HL-60/S4 (cell line): ENCODE data around the gene OR8G5.
"Not testable (repeated sequence)": the region's sequence is repeated elsewhere in the genome, so short reads cannot be mapped to it uniquely, and the experiment has no call there.

Source experiments
- in situ Hi-C: fragments of 300-500 bp; cut with MboI; formaldehyde crosslinking; loops from 2 replicates; pipeline ENCODE4 v1.14.3; 2022; ENCODE audit warnings: low sequenced_read_pairs

OR8G5 gene, protein sequence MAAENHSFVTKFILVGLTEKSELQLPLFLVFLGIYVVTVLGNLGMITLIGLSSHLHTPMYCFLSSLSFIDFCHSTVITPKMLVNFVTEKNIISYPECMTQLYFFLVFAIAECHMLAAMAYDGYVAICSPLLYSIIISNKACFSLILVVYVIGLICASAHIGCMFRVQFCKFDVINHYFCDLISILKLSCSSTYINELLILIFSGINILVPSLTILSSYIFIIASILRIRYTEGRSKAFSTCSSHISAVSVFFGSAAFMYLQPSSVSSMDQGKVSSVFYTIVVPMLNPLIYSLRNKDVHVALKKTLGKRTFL

DNA sequence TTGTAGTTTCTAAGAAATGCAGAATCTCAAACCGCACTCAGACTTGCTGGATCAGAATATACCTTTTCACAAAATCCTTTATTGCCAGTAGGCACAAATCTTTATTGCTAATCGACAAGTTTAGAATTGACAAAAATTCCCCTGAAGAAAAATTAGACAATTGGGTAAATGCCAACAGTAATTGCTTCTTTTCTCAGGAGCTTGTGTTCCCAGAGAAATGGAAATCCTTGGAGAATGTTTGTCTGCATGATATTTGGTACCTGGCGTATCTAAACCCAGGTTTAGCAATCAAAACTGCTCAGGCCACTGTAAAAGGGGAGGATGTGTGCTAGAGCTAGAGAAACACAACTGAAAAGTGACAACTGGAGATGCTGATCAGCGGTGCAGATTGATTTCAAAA lies at the start of gene OR8G5:
TSS of gene OR8G5 (plus strand) at position 301 of the 400 bp plus-strand sequence. CDS start 8,556 bp downstream, outside the sequence.
- in situ Hi-C loops, result no loop called here

GRCh38 chr11:124207102-124207792 lies 48.9 kb upstream of the OR8G5 start:
- in situ Hi-C loops, result no loop called here

GRCh38 chr11:124209824-124210357 lies 46.3 kb upstream of the OR8G5 start:
- in situ Hi-C loops, result no loop called here

- in situ Hi-C loops, result no loop called here
These were observed 45.8 kb upstream of the OR8G5 start for GRCh38 chr11:124210421-124210820.

DNA sequence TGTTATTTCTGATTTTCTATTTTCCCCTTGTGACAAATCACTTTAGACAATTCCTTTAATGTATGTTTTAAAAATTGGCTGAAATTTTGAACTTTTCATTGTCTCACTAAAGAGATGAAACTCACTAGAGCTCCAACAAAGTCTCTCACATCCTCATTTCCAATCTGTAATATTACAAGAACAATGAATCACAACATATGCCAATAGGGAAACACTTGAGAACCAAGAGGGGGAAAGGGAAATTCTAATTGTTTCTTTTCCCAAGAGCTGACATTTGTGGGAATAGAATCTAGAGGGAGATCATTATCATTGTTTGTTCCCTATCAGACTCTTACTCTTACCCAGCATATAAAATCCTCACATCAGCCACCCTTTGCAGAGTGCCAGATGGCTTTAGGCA lies 44.9 kb upstream of the OR8G5 start:
- in situ Hi-C loops, result no loop called here

GRCh38 chr11:124214027-124214426 lies 42.1 kb upstream of the OR8G5 start:
- in situ Hi-C loops, result no loop called here

- in situ Hi-C loops, result no loop called here
These were observed 37.0 kb upstream of the OR8G5 start for GRCh38 chr11:124219126-124219525.

GRCh38 chr11:124222407-124222806 lies 33.8 kb upstream of the OR8G5 start:
- in situ Hi-C loops, result no loop called here

GRCh38 chr11:124224618-124225423 lies 31.4 kb upstream of the OR8G5 start:
- in situ Hi-C loops, result not testable (repeated sequence)

- in situ Hi-C loops, result no loop called here
These were observed 30.7 kb upstream of the OR8G5 start for GRCh38 chr11:124225471-124225870.

GRCh38 chr11:124233376-124233775 lies 22.8 kb upstream of the OR8G5 start:
- in situ Hi-C loops, result no loop called here

GRCh38 chr11:124238512-124238911 lies 17.7 kb upstream of the OR8G5 start:
- in situ Hi-C loops, result no loop called here

- in situ Hi-C loops, result no loop called here
These were observed 15.4 kb upstream of the OR8G5 start, which contains the start of gene OR8G1 for GRCh38 chr11:124240621-124241397. Gene OR8G1, plus strand, starts transcription at chr11:124241095. Its CDS starts 8,581 bp downstream, at chr11:124249676.

GRCh38 chr11:124249869-124250268 lies 6.3 kb upstream of the OR8G5 start:
- in situ Hi-C loops, result not testable (repeated sequence)

GRCh38 chr11:124265041-124265440 lies 8.9 kb downstream of the OR8G5 start:
- in situ Hi-C loops, result not testable (repeated sequence)

DNA sequence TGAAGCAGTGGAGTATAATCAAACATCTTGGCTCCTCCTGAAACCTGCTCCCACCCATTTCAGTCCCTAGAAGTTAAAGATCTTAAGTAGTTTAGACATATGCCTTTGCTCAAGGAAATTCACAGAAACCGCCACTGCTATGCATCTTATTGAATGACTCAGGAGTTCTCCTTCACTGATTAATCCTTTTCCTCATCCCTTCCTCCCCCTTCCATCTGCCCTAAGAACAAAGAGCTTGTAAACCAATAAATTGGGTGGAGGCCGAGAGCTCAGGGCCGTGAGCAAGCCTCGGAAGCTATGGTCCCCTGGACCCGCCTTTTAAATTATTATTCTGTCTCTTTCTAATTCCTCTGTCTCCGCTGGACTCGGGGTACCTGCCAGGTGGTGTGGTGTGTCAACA lies 14.7 kb downstream of the OR8G5 start:
- in situ Hi-C loops, result not testable (repeated sequence)

DNA sequence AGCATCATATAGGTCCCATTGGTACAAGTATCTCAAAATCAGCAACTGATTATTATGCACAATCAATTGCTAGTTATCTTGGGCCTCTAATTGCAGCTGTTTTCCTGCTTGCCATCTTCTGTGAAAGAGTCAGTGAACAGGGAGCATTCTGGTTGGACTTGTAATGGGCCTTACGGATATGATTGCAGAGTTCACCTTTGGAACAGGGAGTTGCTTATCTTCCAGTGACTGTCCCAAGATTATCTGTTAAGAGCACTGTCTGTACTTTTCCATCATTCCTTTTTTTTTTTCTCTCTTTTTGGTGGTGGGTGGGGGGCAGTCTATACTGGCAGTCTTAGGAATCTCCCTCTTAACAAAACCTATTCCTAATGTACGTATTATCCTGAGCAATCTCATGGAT lies 17.8 kb downstream of the OR8G5 start:
- in situ Hi-C loops, result no loop called here

- in situ Hi-C loops, result no loop called here
These were observed 19.9 kb downstream of the OR8G5 start for GRCh38 chr11:124276081-124276480.

DNA sequence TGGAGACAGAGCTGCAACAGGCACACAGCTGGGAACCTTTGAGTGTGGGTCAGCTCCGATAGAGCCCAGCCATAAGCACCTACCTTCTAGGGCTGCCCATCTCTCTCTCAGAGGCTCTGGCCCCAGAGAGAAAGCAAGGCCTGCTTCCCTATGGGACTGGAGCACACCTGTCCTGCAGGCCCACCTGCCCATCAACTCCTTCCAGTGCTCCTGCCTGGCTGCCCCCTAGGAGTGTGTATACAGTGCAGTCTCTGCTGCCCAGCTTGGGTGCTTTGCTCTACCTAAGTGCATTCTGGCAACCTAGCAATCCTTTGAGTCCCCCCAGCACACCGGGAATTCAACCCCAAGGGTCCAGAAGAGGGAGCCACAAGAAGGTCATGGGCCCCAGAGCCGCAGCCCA lies 21.0 kb downstream of the OR8G5 start:
- in situ Hi-C loops, result no loop called here

DNA sequence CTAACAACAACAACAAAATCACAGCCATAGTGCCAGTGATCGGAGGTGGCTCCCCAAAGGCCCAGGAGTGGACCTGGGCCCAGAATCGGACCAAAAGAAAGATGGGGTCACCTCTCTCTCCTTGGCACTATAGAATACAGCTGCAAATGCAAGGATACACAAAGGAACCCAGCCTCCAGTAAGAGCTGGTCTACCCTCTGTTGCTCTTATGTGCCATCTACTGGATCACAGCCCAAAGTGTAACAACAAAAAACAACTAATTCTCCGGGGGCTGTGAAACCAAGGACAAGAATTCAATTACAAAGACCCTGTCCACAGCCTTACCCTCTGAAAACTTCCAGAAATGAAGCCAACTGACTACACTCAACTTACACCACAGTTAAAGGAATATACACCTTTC lies 21.6 kb downstream of the OR8G5 start:
- in situ Hi-C loops, result no loop called here
